DND-41 (cell line): ENCODE data around the gene YIPF5.

Experiments
- ATAC-seq: fragments of 200-7000 bp; cut with Tn5 transposase; 3 replicates; pipeline ENCODE4 v1.9.1; 2021; ENCODE audit warnings: low read depth; ENCODE audit not compliant: insufficient read depth
- DNase-seq: peaks from one replicate; pipeline ENCODE4 v3.0.0-alpha.2; 2020
- H2AFZ ChIP-seq: 2 replicates; pipeline ENCODE4 v1.6.0; 2012; ENCODE audit warnings: low read depth, low read length
- H3K27ac ChIP-seq: 2 replicates; pipeline ENCODE4 v1.5.1; 2012; ENCODE audit warnings: low read length, inconsistent platforms
- H3K27me3 ChIP-seq: fragments of 200-600 bp; sonication (generic); 2 replicates; pipeline ENCODE4 v1.6.0; 2012; ENCODE audit warnings: low read length, mild to moderate bottlenecking, inconsistent platforms; ENCODE audit not compliant: insufficient read depth, poor library complexity
- H3K36me3 ChIP-seq: 2 replicates; pipeline ENCODE4 v1.5.1; 2012; ENCODE audit warnings: low read length, inconsistent platforms; ENCODE audit not compliant: insufficient read depth
- H3K4me1 ChIP-seq: 2 replicates; pipeline ENCODE4 v1.5.1; 2012; ENCODE audit warnings: mild to moderate bottlenecking, low read length; ENCODE audit not compliant: insufficient read depth
- H3K4me2 ChIP-seq: 2 replicates; pipeline ENCODE4 v1.6.0; 2012; ENCODE audit warnings: mild to moderate bottlenecking, moderate library complexity, low read length, inconsistent platforms; ENCODE audit not compliant: insufficient read depth
- H3K4me3 ChIP-seq, 2 experiments: fragments of 200-600 bp in 1 of 2; shearing (Covaris generic) in 1 of 2; 2 replicates each; pipeline ENCODE4 v1.5.1; 2012 to 2016; ENCODE audit warnings: inconsistent platforms in 2 of 2, low read length in 2 of 2, mild to moderate bottlenecking in 2 of 2, low read depth in 1 of 2, moderate library complexity in 1 of 2
- H3K79me2 ChIP-seq: 2 replicates; pipeline ENCODE4 v1.6.0; 2012; ENCODE audit warnings: low read length, inconsistent platforms; ENCODE audit not compliant: insufficient read depth
- H3K9ac ChIP-seq: 2 replicates; pipeline ENCODE4 v1.6.0; 2012; ENCODE audit warnings: low read depth, mild to moderate bottlenecking, inconsistent platforms, low read length, moderate library complexity
- H3K9me3 ChIP-seq: 2 replicates; pipeline ENCODE4 v1.5.1; 2012; ENCODE audit warnings: low read length, moderate library complexity, mild to moderate bottlenecking, inconsistent platforms; ENCODE audit not compliant: insufficient read depth, severe bottlenecking
- H4K20me1 ChIP-seq: 2 replicates; pipeline ENCODE4 v1.6.0; 2012; ENCODE audit warnings: low read length; ENCODE audit not compliant: insufficient read depth
- CTCF ChIP-seq: IDR thresholded peaks from 2 replicates; pipeline ENCODE4 v1.5.1; 2012; ENCODE audit warnings: borderline replicate concordance, low read length, moderate library complexity, mild to moderate bottlenecking; ENCODE audit not compliant: poor library complexity, severe bottlenecking; ENCODE audit errors: extremely low read depth
- EZH2 ChIP-seq: IDR thresholded peaks from 3 replicates; pipeline ENCODE4 v1.6.1; 2012; ENCODE audit warnings: borderline replicate concordance, low read depth, mild to moderate bottlenecking, moderate library complexity, low read length, inconsistent platforms; ENCODE audit not compliant: severe bottlenecking

YIPF5 gene

GRCh38 chr5:144151026-144151425 is 19.4 kb downstream of the YIPF5 start:
- Histone ChIP-seq H3K4me1 (no peaks in the 10 kb centered on the region), H3K27me3 (no peaks in the 10 kb centered on the region), H3K4me3 (no peak overlapping the region), H4K20me1 (no peaks in the 10 kb centered on the region), H3K9ac (no peak overlapping the region), H3K27ac (no peak overlapping the region), H2AFZ (no peak overlapping the region), H3K4me2 (no peak overlapping the region), H3K36me3 (no peaks in the 10 kb centered on the region), H3K9me3 (no peaks in the 10 kb centered on the region), H3K79me2 (no peaks in the 10 kb centered on the region)
- TF ChIP-seq CTCF (no peak), EZH2 (no peak)
- ATAC-seq (no peak), DNase-seq (no peak)

GRCh38 chr5:144144956-144145751 is 25.3 kb downstream of the YIPF5 start:
- no peak overlapping the region for H3K4me2 ChIP-seq
- peaks cover 9% of the 10 kb centered on the region for H3K27me3 ChIP-seq
- no peaks in the 10 kb centered on the region for H3K79me2 ChIP-seq
- no peak for TF ChIP-seq EZH2
- no peak for TF ChIP-seq CTCF
- no peak overlapping the region for H3K4me3 ChIP-seq
- no peaks in the 10 kb centered on the region for H3K9me3 ChIP-seq
- no peaks in the 10 kb centered on the region for H4K20me1 ChIP-seq
- DNase-seq (no peak), ATAC-seq (no peak)
- H3K9ac ChIP-seq, result no peak overlapping the region
- H3K27ac ChIP-seq, result no peak overlapping the region
- H2AFZ ChIP-seq, result no peak overlapping the region
- H3K4me1 ChIP-seq, result no peaks in the 10 kb centered on the region
- H3K36me3 ChIP-seq, result no peaks in the 10 kb centered on the region

GRCh38 chr5:144143625-144144024 is 26.8 kb downstream of the YIPF5 start:
- no peak for TF ChIP-seq EZH2
- no peak for TF ChIP-seq CTCF
- Histone ChIP-seq H3K27me3 (peaks cover 9% of the 10 kb centered on the region), H3K4me2 (no peak overlapping the region), H2AFZ (no peak overlapping the region), H3K79me2 (no peaks in the 10 kb centered on the region), H3K27ac (no peak overlapping the region), H3K4me1 (no peaks in the 10 kb centered on the region), H3K9me3 (no peaks in the 10 kb centered on the region), H3K4me3 (no peak overlapping the region), H3K36me3 (no peaks in the 10 kb centered on the region), H3K9ac (no peak overlapping the region), H4K20me1 (no peaks in the 10 kb centered on the region)
- no peak for ATAC-seq
- DNase-seq, result no peak

- H4K20me1 ChIP-seq, result no peaks in the 10 kb centered on the region
- H2AFZ ChIP-seq, result no peak overlapping the region
- H3K4me3 ChIP-seq, result no peak overlapping the region
- H3K36me3 ChIP-seq, result no peaks in the 10 kb centered on the region
- H3K9me3 ChIP-seq, result no peaks in the 10 kb centered on the region
- ATAC-seq, result no peak
- TF ChIP-seq EZH2 (no peak), CTCF (no peak)
- no peak for DNase-seq
- no peak overlapping the region for H3K9ac ChIP-seq
- no peaks in the 10 kb centered on the region for H3K79me2 ChIP-seq
- no peak overlapping the region for H3K4me2 ChIP-seq
- no peak overlapping the region for H3K27ac ChIP-seq
- H3K4me1 ChIP-seq, result no peaks in the 10 kb centered on the region
- H3K27me3 ChIP-seq, result peaks cover 12% of the 10 kb centered on the region
These were observed 27.7 kb downstream of the YIPF5 start for GRCh38 chr5:144142824-144143162.
